ENCODE data around the gene COMMD4. TPM values are rescaled to one million over a fixed set of nuclear protein-coding genes. Genes with fewer than 3 reads are reported as not detected.

Gene COMMD4
- total RNA-seq, 1 donor from 2014 or later = 147 TPM

GRCh38 chr15:75359537-75360250, 23.8 kb downstream of the COMMD4 start:
- DNase-seq (ENCODE audit: low read depth) = no peak
- TF ChIP-seq CTCF (conservative IDR thresholded peaks at IDR 0.05; ENCODE audit: low read depth, low read length) = no peak
- H3K4me3 ChIP-seq (ENCODE audit: low read depth, low read length) = no peak overlapping the region

GRCh38 chr15:75360391-75360790, 24.5 kb downstream of the COMMD4 start:
- no peak for DNase-seq (ENCODE audit: low read depth)
- no peak overlapping the region for H3K4me3 ChIP-seq (ENCODE audit: low read depth, low read length)
- TF ChIP-seq CTCF (conservative IDR thresholded peaks at IDR 0.05; ENCODE audit: low read depth, low read length) = no peak

GRCh38 chr15:75360856-75361255, 25.0 kb downstream of the COMMD4 start:
- no peak for DNase-seq (ENCODE audit: low read depth)
- H3K4me3 ChIP-seq (ENCODE audit: low read depth, low read length) = no peak overlapping the region
- TF ChIP-seq CTCF (conservative IDR thresholded peaks at IDR 0.05; ENCODE audit: low read depth, low read length) = no peak

GRCh38 chr15:75361361-75361988, 25.6 kb downstream of the COMMD4 start:
- no peak overlapping the region for H3K4me3 ChIP-seq (ENCODE audit: low read depth, low read length)
- no peak for DNase-seq (ENCODE audit: low read depth)
- no peak for TF ChIP-seq CTCF (conservative IDR thresholded peaks at IDR 0.05; ENCODE audit: low read depth, low read length)

- H3K4me3 ChIP-seq (ENCODE audit: low read depth, low read length) = no peak overlapping the region
- DNase-seq (ENCODE audit: low read depth) = no peak
- no peak for TF ChIP-seq CTCF (conservative IDR thresholded peaks at IDR 0.05; ENCODE audit: low read depth, low read length)
These were observed 26.3 kb downstream of the COMMD4 start for GRCh38 chr15:75361989-75362641.

GRCh38 chr15:75362642-75363249, 26.9 kb downstream of the COMMD4 start:
- no peak for TF ChIP-seq CTCF (conservative IDR thresholded peaks at IDR 0.05; ENCODE audit: low read depth, low read length)
- no peak for DNase-seq (ENCODE audit: low read depth)
- H3K4me3 ChIP-seq (ENCODE audit: low read depth, low read length) = no peak overlapping the region

Measured in epithelial cell of proximal tubule (primary cell).